ENCODE measurements around the gene ZIC4.

Gene ZIC4

DNA sequence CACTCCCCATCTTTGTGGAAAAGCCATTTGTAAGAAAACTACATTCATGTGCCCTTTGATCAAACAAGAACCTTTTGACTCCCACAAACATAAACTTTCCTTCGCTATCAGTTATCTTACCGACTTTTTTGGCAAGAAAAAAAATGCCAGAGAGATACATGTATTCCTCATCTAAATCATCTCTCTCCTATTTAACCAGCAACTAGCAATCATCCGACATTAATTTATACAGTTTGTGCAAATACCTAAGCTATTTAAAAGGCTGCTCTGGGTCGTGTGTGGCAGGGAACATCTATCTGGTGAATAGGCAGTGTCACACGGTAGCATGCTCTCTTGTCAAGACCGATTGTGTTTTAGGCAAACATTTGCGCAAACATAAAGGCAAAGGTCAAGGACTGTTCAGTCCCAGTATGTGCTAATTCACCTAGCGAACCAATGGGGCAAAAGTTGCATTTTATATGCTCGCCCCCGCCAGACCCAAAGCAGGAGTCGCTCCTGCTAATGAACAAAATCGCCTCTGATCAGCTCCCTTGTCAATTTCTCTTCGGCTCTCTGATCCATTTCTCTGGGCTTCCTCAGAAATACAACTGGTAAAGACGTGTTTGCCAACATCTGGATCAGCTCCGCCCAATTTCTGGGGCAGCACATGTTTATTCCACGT, 37.7 kb downstream of the ZIC4 start:
- no peak for DNase-seq

DNA sequence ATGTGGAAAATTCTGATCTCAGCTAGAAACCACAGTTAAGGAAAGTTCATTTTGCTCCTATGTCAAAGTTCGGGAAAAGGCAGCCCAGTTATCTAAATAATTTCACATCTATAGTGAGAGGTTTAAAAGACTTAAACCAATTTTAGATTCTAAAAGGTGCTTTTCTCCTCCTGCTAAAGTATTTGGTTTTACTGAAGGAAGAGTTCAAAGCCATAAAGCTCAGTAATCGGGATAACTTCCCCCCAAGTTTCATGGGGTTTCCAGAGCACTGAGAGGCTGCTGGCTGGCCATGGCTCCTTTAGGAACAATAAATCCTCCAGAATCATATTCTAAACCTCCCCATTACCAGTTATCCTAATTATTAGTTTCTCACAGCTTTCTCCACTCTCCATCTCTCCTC, 38.2 kb downstream of the ZIC4 start:
- DNase-seq: no peak

DNA sequence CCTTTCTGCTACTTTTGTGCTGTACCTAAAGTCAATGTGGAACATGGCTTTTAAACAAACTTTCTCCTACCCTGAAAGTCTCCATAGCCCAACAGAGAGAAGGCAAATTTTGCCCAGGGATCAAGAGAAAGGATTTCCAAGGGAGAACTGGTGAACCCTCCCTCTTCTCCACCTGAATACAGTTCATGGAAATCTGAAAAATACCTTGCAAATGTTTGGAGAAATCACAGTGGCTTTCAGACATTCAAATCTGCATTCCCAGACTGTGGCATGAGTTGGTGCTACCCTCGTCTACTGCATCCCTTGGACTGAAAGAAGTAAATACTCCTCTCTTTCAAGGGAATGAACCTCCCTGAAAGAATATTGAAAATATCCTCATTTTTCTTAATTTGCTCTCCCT, 38.7 kb downstream of the ZIC4 start:
- no peak for DNase-seq

DNA sequence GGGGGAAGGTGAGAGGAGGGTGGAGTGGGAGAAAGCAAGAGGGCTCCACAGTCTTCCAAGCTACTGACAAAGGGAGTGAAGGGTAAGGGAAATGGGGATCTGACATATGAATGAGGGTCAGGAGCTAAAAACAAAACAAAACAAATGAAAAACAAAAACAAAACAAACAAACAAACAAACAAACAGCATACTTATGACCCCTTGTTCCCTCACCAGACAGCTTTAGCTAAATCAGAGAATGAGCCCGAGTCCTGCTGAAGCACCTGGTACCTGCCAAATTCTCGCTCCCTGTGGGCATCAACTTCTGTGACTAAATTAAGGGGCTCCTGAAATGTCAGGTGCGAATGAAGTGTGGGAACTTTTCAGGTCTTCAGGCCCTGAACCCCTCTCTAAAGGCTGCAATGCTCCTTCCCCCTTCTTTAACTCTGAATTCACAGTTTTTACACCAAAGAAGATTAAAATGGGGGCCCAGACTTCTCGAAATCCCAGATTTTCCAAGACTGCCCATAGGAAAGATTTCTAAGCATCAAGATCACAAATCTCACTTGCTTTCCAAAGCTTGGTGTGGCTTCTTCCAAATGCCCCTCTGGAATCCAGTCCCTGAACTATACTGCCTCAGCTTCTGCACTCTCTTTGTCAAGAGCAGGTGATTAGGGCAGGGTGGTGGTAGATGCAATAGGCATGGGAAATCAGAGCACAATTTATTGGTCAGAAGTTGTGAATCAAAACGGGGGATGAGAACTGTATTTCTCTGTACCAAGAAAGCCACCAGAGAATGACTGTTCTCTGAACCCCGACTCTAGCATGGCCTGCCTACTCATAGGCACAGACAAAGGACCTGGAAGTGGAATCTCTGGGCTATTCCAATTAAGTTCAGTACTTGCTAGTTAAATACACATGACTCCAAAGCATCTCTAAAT, 40.9 kb downstream of the ZIC4 start:
- no peak for DNase-seq

DNA sequence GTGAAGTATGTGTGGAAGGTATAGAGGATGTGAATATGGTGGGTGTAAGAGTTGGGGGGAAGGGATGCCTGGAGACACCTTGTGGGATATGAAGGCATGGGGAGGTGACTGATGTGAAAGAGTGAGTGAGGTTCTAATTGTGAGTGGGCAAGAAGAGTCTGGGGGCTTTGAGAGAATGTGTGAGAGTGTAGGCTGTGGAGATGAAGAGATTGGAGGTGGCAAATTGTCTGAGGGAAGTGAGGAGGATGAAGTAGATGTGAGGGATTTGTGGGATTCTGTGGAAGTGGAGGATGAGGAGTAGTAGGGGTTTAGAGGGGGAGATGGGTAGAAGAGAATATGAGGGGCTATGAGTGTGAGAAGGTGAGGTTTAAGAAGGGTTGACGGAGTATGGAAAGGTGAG, 41.6 kb downstream of the ZIC4 start:
- DNase-seq: no peak

DNA sequence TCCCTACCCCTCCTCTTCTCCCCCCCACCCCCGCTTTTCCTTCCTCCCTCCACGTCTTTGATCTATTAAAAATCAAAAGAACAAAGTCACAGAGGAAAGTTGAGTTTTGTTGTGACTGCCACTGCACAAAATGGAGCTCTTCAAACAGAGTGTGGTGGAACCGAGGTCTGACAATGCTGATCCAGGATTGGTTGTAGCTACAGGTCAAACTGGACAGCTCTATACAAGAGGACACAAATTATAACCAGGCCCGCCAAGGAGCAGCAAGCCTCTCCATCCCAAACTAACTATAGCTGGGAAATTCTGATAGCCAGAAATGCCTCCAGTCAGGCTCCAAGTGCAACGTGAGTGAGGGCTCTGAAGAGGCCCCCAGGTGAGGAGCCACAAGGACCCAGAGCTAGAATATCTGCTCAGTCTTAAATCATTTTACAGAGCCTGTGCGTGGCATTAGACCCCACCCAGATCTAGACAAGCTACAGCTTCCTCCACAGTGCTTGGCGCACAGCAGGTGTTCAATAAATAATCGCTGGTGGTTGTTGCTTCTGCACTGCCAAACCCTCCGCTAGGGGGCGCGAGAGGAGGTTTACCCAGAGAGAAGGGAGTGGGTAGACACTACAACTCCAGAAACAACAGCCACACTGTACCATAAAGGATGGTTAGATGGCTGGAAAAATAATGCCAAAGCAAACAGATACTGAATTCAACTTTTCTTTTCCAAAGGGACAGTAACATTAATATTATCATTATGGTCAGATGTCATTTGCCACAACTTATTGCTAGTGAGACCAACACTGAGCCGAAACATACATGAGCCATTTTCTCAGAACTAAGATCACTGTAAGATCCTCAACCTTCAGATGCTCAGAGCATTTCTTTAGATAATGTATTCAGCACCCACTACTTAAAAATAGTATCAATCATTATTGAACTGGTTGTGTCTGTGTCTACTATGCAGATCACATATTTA, 44.6 kb downstream of the ZIC4 start:
- DNase-seq: peak; percentile 9

DNA sequence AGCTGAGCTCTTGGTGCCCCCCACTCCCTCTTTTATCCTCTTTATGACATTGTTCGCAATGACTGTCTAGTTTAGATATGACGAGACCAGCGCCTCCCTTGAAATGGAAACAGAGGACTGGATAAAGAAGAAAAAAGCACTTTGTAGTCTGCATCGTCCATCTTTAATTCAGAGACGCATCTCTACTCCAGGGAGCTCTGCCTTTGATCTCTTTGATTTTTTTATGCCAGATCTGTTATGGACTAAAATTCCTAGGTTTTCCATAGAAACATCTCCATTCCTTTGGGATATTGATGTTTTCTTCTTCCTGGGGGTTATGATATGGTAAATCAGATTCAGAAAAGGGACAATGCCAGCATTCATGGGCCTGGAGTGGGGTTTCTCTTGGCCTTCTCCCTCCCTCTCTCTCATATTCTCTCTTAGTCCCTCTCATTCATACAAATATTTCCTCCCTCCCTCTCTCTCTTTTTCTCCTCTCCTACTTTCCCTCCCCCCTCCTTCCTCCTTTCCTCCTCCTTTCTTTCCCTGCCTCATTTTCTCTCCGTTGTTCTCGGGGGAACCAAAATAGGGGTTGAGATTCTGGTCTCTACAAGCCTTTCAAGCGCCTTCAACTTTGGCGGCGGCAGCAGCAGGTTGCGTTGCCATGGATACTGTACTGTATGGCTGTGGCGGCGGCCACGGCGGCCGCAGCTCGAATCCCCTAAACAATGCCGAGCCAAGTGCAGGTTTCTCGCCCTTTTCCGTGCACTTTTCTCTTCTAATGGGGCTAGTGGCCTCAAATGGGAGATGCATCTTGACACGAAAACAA, 45.5 kb downstream of the ZIC4 start:
- DNase-seq: no peak

DNA sequence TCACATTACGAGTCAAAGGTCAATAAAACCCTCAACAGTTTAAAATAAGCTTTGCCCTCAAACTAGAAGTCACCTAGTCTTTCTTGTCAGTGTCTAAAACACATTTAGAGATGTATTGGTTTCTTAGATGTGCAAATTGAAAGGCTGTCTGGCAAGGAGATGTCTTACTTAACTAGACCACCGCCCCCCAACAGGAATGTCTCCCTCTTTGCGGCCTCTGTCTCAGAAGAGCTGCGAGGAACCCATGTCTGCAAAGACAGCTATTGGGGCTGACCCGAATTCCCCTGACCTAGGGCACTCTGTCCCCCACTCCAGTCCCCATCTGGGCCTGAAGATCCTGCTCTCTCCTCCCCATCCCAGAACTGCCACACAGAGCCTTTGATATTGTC, 46.3 kb downstream of the ZIC4 start:
- no peak for DNase-seq

DNA sequence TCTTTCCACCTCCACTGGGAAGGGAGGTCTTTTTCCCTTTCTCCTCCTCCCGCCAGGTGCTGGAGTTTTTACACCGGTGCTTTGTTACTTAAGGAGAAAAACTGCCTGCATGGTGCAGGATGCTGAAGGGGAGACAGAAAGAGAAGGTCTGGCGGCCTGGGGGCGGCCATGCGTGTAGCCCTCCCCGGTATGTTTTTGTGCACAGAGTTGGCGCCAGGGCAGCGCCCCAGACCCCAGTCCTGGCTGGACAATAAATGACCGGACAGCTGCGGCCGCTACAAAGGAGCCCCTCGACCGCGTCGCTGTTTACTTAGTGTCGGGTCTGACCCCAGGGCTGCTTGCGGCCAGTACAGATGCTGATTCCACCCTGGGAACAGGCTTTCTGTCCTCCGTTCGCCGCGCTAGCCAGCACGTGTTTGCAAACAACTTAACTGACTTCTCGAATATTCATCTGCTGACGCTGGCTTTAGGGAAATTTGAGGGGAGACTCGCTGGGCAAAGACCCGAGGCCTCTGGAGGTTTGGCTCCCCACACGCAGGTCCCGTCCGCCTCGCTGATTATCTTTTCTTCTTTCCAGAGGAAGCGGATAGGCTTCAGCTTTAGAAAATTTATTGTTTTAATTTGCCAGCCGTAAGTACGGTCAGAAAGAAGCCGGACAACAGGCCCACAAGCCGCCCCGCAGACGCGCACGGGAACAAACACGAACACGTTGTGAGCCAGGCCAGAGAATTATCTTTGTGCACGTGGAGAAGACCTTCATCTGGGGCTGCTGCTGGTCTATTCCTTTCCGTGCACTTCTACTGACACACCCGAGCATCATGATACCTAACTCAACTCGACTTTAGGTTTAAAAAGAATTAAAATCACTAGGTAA, 46.9 kb downstream of the ZIC4 start:
- no peak for DNase-seq

DNA sequence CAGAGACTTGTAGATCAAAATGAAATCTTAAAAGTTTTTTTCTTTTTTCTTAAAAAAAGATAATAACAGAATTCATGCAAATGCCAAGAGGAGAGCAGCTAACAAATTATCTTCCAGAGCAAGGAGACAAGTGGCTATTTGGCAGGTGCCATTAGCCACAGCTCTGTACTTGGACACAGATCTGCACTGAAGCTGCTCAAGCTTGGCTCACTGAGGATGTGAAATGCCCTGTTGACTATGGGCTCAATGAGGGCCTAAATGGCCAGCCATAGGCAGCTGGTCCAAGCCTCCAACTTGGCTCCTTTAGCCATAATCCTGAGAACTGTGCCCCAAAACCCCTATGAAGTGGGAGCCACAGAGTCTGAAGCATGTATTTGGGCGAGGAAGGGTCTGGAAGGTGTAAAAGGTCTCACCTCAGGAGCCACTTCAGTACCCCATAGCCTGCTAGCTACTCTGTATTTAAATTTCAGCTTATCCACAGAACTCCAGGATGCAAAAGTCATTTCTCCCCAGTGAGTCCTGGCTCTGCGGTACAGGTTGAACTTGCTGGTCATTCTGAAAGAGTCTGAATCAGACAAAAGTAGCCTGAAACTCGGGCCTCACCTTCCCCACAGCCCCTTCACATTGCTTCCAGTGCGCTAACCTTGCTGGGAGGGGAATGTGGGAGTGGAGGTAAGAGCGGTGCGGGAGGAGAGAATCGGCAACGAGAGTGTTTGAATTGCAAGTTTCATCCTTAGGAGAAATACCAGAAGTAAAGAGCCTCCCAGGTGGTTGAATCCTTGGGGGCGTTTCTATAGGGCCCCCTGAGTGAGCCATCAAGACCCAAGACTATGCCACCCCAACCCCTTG, 48.0 kb downstream of the ZIC4 start:
- no peak for DNase-seq

DNA sequence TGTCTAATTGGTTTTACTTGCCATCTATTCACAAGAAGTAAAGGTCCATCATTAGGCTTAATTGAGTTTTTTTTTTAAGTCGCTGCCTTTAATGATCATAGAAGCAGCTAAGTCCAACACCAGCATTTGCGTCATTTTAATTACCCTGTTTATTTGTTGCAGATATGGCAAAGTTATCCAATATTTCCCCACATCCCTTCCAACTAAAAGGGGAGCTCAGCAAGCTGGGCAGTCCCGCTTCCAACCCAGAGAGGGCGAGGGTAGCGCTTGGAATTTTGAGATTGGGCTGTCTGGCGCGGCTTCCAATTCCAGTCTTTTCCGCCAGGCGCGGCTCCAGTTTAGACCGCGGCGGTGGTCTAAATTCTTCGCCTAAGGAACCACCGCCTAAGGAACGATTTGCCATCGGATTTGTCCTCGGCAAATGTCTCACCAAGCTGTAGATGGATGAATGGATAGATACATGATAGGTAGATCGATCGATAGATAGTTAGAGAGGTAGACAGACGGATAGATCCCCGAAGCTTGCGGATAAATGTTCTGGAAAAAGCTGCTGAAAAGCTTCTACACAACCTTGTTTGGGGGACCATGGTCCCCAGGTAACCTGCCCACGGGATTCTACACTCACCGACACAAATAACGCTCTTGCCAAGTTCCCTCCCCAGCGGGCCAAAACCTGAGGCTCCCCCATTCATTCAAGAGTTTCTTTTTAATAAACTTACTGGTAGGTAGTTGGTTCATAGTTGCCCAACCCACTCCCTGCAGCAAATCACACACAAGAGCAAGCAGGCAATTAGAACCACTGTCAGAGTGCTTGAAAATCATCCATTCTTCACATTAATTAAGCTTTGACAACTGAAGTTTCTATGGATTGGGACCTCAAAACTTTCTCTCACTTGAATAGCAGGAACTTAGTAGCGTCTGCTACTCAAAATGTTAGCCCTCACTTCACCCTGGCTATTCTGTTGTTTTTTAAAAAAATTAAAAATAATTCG, 49.1 kb downstream of the ZIC4 start:
- DNase-seq: no peak

DNA sequence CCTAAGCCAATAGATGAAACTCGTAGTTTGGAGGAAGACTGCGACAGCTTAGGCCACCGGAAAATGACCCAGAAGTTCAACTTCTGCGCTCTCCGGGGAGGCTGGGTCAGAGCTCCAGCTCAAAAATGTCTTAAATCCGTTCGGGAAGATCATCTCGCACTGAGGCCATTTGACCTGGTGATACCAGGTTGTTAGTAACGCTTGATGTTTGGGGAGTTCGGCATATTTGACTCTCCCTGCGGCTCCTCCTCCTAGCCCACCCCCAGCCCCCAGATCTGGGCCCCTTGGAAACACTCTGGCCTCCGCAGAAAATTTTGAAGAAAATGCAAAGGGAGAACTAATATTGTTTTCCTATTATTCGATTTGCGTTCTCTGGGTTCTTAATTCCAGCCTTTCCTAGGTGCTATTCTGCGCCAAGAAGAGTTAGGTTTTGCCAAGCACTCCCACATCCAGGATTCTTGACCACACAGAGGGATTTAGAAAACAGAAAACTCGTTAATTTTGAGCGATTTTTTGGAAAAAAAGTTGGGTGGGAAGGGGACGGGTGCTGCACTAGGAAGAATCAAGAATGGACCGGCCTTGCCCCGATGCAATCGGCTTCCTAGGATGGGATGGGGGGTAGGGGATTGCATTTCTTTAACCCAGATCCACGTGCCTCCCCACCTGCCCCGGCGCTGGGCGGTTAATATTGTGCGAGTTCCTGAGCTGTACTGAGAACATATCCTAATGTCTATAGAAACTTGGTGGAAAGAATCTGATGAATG, 50.0 kb downstream of the ZIC4 start:
- no peak for DNase-seq

DNA sequence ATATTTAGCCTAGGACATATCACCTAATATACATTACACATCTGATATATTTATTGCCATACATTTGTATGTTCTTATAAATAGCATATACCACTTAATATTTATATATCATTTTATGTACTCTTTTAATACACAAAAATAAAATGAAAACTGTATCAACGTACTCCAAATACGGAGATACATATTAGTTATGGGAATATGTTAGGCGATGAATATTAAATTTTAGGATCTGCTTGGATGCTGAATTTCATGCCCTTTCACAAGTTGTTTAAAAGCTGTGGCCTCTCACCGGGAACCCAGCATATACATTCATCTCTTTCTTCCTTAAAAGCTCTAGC, 50.6 kb downstream of the ZIC4 start:
- no peak for DNase-seq

DNA sequence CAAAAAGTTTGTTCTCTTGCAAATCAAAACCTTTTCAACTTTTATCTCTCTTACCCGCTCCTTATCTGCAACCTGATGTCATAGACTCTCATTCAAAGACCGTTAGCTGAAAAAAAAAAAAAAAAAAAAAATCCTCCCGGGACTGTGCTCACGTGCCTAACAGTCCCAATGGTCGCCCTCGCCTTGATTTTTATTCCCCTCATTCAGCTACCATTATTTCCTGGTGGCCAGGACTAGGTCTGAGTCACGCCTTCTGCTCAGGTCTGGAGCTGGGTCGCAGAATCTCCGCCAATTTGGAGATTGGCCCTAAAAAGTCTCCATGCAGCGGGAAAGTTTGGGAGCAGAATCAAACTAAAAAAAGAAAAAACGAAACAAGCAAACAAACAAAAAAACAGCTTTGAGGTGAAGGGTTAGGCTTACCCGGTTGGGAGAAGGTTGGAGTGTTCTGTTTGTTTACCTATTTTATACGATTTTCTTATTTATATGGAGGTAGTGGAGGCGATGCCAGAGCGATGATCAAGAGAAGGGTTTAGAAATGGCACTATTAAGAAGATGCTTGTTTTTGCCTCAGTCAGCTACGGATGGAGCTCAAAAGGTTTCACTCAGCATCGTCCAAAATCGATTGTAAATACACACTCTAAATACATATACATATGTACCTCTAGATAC, 51.1 kb downstream of the ZIC4 start:
- no peak for DNase-seq

DNA sequence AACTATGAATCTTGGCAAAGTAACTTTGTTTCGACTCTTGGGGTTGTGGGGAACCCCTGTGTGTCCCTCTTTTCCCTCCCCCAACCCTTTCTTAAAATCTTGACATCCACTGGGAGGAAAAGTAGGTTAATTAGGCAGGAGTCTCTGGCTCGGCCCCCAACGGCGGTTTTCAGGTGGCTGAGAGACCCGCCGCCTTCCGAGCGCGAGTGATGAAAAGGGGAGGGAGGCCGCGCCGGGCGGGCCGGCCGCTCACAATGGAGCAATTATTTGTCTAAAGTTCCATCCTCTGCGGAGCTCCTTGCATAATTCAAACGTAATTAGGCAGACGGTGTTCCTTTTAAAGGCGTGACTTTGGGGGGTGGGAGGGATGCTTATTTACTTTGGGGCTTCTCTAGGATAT, 51.7 kb downstream of the ZIC4 start:
- no peak for DNase-seq

DNA sequence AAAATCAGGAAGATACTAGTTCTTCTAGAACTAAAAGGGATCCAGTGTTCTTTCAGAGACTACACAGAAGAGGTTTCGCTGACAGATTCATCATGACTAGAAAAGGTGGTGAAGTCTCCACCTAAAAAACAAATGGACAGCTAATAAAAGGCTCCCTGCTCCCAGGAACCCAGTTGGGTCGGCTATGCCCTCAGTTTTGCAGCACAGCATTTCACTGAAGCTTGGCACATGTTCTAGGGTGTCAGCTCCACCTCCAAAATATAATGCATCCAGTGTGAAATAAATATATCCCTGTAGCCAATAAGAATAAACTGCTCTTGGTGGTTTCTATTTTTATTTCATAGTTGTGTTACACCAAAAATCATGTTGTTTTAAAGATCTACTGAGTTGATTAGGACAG, 55.0 kb downstream of the ZIC4 start:
- DNase-seq: no peak

DNA sequence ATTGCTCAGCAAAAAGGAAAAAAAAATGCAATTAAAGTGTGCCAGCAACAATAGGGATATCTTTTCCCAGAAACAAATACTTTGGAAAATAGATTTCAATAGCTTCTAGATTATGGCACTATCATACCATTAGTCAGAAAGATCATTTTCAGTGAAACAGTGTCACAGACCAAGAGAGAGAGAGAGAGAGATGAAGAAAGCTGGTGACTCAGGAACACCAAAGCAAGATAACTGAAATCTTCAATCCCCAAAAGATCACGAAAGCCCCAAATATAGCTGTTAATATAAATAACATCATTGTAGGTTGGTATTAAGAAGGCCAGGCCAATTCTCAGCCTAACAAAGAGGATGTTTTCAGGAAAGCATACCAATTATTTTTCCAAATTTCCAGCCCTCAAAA, 57.4 kb downstream of the ZIC4 start:
- no peak for DNase-seq

DNA sequence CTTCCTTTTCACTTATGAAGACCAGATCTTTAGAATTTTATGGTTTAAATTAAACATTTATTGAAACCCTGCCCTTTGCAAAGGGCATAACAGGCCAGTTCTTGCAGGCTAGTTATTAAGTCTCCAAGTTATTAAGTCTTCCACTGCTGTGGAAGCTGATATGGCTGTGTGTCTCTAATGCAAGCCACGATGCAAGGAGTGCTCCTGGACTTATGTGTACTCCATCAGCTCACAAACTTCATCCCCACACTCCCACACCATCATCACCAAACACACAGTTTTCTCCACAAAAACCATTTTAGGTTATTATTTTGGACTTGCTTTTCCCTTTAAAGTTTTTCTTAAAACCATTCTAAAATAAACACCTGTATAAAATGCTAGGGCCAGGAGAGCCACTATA, 62.4 kb downstream of the ZIC4 start:
- DNase-seq: no peak

Measured in NK-92 treated with Interleukin-12 subunit alpha and Interleukin-12 subunit beta, amount 100 ng/mL, for 24 hours (cell line).